HL-60 (cell line): ENCODE measurements around the gene TIGAR.

Experiments used
- DNase-seq, 2 experiments: peaks; one replicate each; pipeline ENCODE4 v3.0.0-alpha.2; 2010 to 2020; ENCODE audit warnings: low read depth in 1 of 2, low spot score in 1 of 2
- H3K27ac ChIP-seq: fragments of 250-450 bp; sonication (Bioruptor Pico); replicated peaks from 2 replicates; pipeline ENCODE4 v1.5.1; 2020; ENCODE audit warnings: mild to moderate bottlenecking, moderate library complexity
- H3K27me3 ChIP-seq: fragments of 250-450 bp; sonication (Bioruptor Pico); 2 replicates; pipeline ENCODE4 v1.5.1; 2021; ENCODE audit warnings: mild to moderate bottlenecking, moderate library complexity; ENCODE audit not compliant: insufficient read depth, poor library complexity, severe bottlenecking
- H3K4me3 ChIP-seq: replicated peaks from 2 replicates; pipeline ENCODE4 v1.5.1; 2011; ENCODE audit warnings: mild to moderate bottlenecking, control low read depth, low read length; ENCODE audit not compliant: insufficient read depth
- CTCF ChIP-seq: IDR thresholded peaks from one replicate; pipeline ENCODE4 v1.5.1; 2011; ENCODE audit warnings: low read length, control low read depth, inconsistent platforms; ENCODE audit not compliant: insufficient read depth
- GABPA ChIP-seq: IDR thresholded peaks from 2 replicates; pipeline ENCODE4 v1.6.1; 2012; ENCODE audit warnings: low read depth
- POLR2AphosphoS5 ChIP-seq: IDR thresholded peaks from 2 replicates; pipeline ENCODE4 v1.6.1; 2012; ENCODE audit warnings: low read depth
- REST ChIP-seq: IDR thresholded peaks from 2 replicates; pipeline ENCODE4 v1.6.1; 2012; ENCODE audit warnings: low read depth; ENCODE audit not compliant: insufficient replicate concordance
- SPI1 ChIP-seq: IDR thresholded peaks from 2 replicates; pipeline ENCODE4 v1.6.1; 2012; ENCODE audit warnings: low read depth, mild to moderate bottlenecking, borderline replicate concordance

Gene TIGAR

GRCh38 chr12:4273273-4273651 lies 47.8 kb upstream of the TIGAR start:
- H3K27me3 ChIP-seq = peaks cover 10% of the 10 kb centered on the region
- DNase-seq = no peak
- peak overlapping the region; percentile 77 for H3K4me3 ChIP-seq
- peak overlapping the region; percentile 81 for H3K27ac ChIP-seq
- TF ChIP-seq GABPA = no peak
- TF ChIP-seq SPI1 = no peak
- no peak for TF ChIP-seq REST
- no peak for TF ChIP-seq CTCF
- no peak for TF ChIP-seq POLR2AphosphoS5

GRCh38 chr12:4273652-4274395 lies 47.2 kb upstream of the TIGAR start, which contains the start of gene CCND2:
CCND2 (plus strand) TSS chr12:4273762; CDS start chr12:4274041, 279 bp downstream.
- TF ChIP-seq GABPA (no peak), POLR2AphosphoS5 (peak; percentile 94), CTCF (no peak), SPI1 (no peak), REST (peak; percentile 42)
- peak; percentile 88 to 93 for DNase-seq
- H3K27me3 ChIP-seq = peaks cover 4% of the 10 kb centered on the region
- H3K27ac ChIP-seq = peak within 1 kb of the TSS; percentile 81
- H3K4me3 ChIP-seq = peak within 1 kb of the TSS; percentile 77

DNA sequence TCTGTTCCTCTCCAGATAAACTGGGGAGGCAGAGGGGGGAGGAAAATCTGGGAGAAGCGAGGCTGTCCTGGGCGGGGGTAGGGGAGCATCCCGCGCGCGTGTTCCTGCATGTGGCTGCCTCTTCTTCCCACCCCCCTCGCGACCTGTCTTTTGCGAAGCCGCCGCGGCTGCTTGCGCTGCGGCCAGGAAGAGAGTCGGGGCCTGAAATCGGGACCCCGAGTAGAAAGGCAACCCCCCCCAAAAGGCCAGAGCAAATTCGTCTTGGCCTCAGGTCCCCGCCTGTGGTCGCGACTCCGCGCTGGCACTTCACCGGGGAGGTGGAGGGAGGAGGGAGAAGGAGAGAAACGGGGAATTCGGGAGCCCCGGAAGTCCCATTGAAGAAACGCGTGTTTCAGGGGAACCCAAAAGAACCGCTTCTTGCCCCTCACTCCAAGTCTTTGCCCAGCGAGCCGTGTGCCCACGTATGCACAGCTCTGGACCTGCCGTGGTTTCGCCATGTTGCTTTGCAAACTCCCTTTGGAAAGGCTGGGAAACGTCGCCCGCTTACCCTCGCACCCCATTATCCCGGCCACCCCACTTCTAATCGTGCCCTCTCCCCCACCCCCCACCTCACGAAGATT lies 46.5 kb upstream of the TIGAR start:
- TF ChIP-seq SPI1 (no peak), GABPA (no peak), REST (no peak), POLR2AphosphoS5 (no peak), CTCF (no peak)
- H3K4me3 ChIP-seq = peak overlapping the region; percentile 77
- H3K27ac ChIP-seq = peak overlapping the region; percentile 81
- DNase-seq = peak; percentile 25 to 47
- H3K27me3 ChIP-seq = peaks cover 3% of the 10 kb centered on the region
